Measurements from ENCODE around the gene CYP39A1. TPM values are rescaled to one million over a fixed set of nuclear protein-coding genes. Genes with fewer than 3 reads are reported as not detected.

CYP39A1 gene
- total RNA-seq, 1 donor from 2014 or later = 6.3 TPM

- no peaks in the 10 kb centered on the region for H3K4me1 ChIP-seq (ENCODE audit: control insufficient read depth in 3 of 3, insufficient read depth in 3 of 3, low read length in 3 of 3)
- no peak overlapping the region for H3K27ac ChIP-seq (ENCODE audit: low read depth, low read length)
- H3K9ac ChIP-seq (ENCODE audit: low read depth in 1 of 3, low read length in 3 of 3) = no peak overlapping the region
- H3K4me3 ChIP-seq (ENCODE audit: low read length in 3 of 3) = no peak overlapping the region
- no peaks in the 10 kb centered on the region for H3K27me3 ChIP-seq (ENCODE audit: control insufficient read depth in 3 of 3, insufficient read depth in 3 of 3, low read length in 3 of 3)
- no peaks in the 10 kb centered on the region for H3K9me3 ChIP-seq (ENCODE audit: control insufficient read depth in 3 of 3, low read length in 3 of 3)
- H3K36me3 ChIP-seq (ENCODE audit: control insufficient read depth in 3 of 3, insufficient read depth in 3 of 3, low read length in 3 of 3) = no peaks in the 10 kb centered on the region
These were observed 77.1 kb downstream of the CYP39A1 start for GRCh38 chr6:46575530-46575929.

GRCh38 chr6:46573140-46573539 is 79.5 kb downstream of the CYP39A1 start:
- no peaks in the 10 kb centered on the region for H3K4me1 ChIP-seq (ENCODE audit: control insufficient read depth in 3 of 3, insufficient read depth in 3 of 3, low read length in 3 of 3)
- H3K9ac ChIP-seq (ENCODE audit: low read depth in 1 of 3, low read length in 3 of 3) = no peak overlapping the region
- no peaks in the 10 kb centered on the region for H3K9me3 ChIP-seq (ENCODE audit: control insufficient read depth in 3 of 3, low read length in 3 of 3)
- H3K4me3 ChIP-seq (ENCODE audit: low read length in 3 of 3) = no peak overlapping the region
- no peaks in the 10 kb centered on the region for H3K27me3 ChIP-seq (ENCODE audit: control insufficient read depth in 3 of 3, insufficient read depth in 3 of 3, low read length in 3 of 3)
- H3K27ac ChIP-seq (ENCODE audit: low read depth, low read length) = no peak overlapping the region
- H3K36me3 ChIP-seq (ENCODE audit: control insufficient read depth in 3 of 3, insufficient read depth in 3 of 3, low read length in 3 of 3) = no peaks in the 10 kb centered on the region

GRCh38 chr6:46565531-46565930 is 87.1 kb downstream of the CYP39A1 start:
- Histone ChIP-seq H3K27ac (ENCODE audit: low read depth, low read length) (no peak overlapping the region), H3K4me1 (ENCODE audit: control insufficient read depth in 3 of 3, insufficient read depth in 3 of 3, low read length in 3 of 3) (peaks cover 0 to 2% (median 0%) of the 10 kb centered on the region in 3 donors), H3K27me3 (ENCODE audit: control insufficient read depth in 3 of 3, insufficient read depth in 3 of 3, low read length in 3 of 3) (no peaks in the 10 kb centered on the region), H3K9me3 (ENCODE audit: control insufficient read depth in 3 of 3, low read length in 3 of 3) (no peaks in the 10 kb centered on the region), H3K9ac (ENCODE audit: low read depth in 1 of 3, low read length in 3 of 3) (no peak overlapping the region), H3K36me3 (ENCODE audit: control insufficient read depth in 3 of 3, insufficient read depth in 3 of 3, low read length in 3 of 3) (no peaks in the 10 kb centered on the region), H3K4me3 (ENCODE audit: low read length in 3 of 3) (no peak overlapping the region)

- no peaks in the 10 kb centered on the region for H3K27me3 ChIP-seq (ENCODE audit: control insufficient read depth in 3 of 3, insufficient read depth in 3 of 3, low read length in 3 of 3)
- peaks cover 0 to 2% (median 0%) of the 10 kb centered on the region in 3 donors for H3K4me1 ChIP-seq (ENCODE audit: control insufficient read depth in 3 of 3, insufficient read depth in 3 of 3, low read length in 3 of 3)
- H3K4me3 ChIP-seq (ENCODE audit: low read length in 3 of 3) = no peak overlapping the region
- H3K36me3 ChIP-seq (ENCODE audit: control insufficient read depth in 3 of 3, insufficient read depth in 3 of 3, low read length in 3 of 3) = no peaks in the 10 kb centered on the region
- no peak overlapping the region for H3K9ac ChIP-seq (ENCODE audit: low read depth in 1 of 3, low read length in 3 of 3)
- no peak overlapping the region for H3K27ac ChIP-seq (ENCODE audit: low read depth, low read length)
- no peaks in the 10 kb centered on the region for H3K9me3 ChIP-seq (ENCODE audit: control insufficient read depth in 3 of 3, low read length in 3 of 3)
These were observed 88.7 kb downstream of the CYP39A1 start for GRCh38 chr6:46563924-46564323.

GRCh38 chr6:46556053-46556452 is 96.6 kb downstream of the CYP39A1 start:
- Histone ChIP-seq H3K4me3 (ENCODE audit: low read length in 3 of 3) (no peak overlapping the region), H3K9ac (ENCODE audit: low read depth in 1 of 3, low read length in 3 of 3) (no peak overlapping the region), H3K4me1 (ENCODE audit: control insufficient read depth in 3 of 3, insufficient read depth in 3 of 3, low read length in 3 of 3) (no peaks in the 10 kb centered on the region), H3K9me3 (ENCODE audit: control insufficient read depth in 3 of 3, low read length in 3 of 3) (no peaks in the 10 kb centered on the region), H3K36me3 (ENCODE audit: control insufficient read depth in 3 of 3, insufficient read depth in 3 of 3, low read length in 3 of 3) (no peaks in the 10 kb centered on the region), H3K27ac (ENCODE audit: low read depth, low read length) (no peak overlapping the region), H3K27me3 (ENCODE audit: control insufficient read depth in 3 of 3, insufficient read depth in 3 of 3, low read length in 3 of 3) (no peaks in the 10 kb centered on the region)

GRCh38 chr6:46555129-46555528 is 97.5 kb downstream of the CYP39A1 start:
- no peaks in the 10 kb centered on the region for H3K4me1 ChIP-seq (ENCODE audit: control insufficient read depth in 3 of 3, insufficient read depth in 3 of 3, low read length in 3 of 3)
- H3K9ac ChIP-seq (ENCODE audit: low read depth in 1 of 3, low read length in 3 of 3) = no peak overlapping the region
- H3K27me3 ChIP-seq (ENCODE audit: control insufficient read depth in 3 of 3, insufficient read depth in 3 of 3, low read length in 3 of 3) = no peaks in the 10 kb centered on the region
- H3K36me3 ChIP-seq (ENCODE audit: control insufficient read depth in 3 of 3, insufficient read depth in 3 of 3, low read length in 3 of 3) = no peaks in the 10 kb centered on the region
- H3K27ac ChIP-seq (ENCODE audit: low read depth, low read length) = no peak overlapping the region
- H3K4me3 ChIP-seq (ENCODE audit: low read length in 3 of 3) = no peak overlapping the region
- no peaks in the 10 kb centered on the region for H3K9me3 ChIP-seq (ENCODE audit: control insufficient read depth in 3 of 3, low read length in 3 of 3)

GRCh38 chr6:46549155-46549554 is 103.5 kb downstream of the CYP39A1 start:
- H3K36me3 ChIP-seq (ENCODE audit: control insufficient read depth in 3 of 3, insufficient read depth in 3 of 3, low read length in 3 of 3) = no peaks in the 10 kb centered on the region
- no peaks in the 10 kb centered on the region for H3K4me1 ChIP-seq (ENCODE audit: control insufficient read depth in 3 of 3, insufficient read depth in 3 of 3, low read length in 3 of 3)
- H3K9ac ChIP-seq (ENCODE audit: low read depth in 1 of 3, low read length in 3 of 3) = no peak overlapping the region
- H3K4me3 ChIP-seq (ENCODE audit: low read length in 3 of 3) = no peak overlapping the region
- no peaks in the 10 kb centered on the region for H3K27me3 ChIP-seq (ENCODE audit: control insufficient read depth in 3 of 3, insufficient read depth in 3 of 3, low read length in 3 of 3)
- H3K27ac ChIP-seq (ENCODE audit: low read depth, low read length) = no peak overlapping the region
- no peaks in the 10 kb centered on the region for H3K9me3 ChIP-seq (ENCODE audit: control insufficient read depth in 3 of 3, low read length in 3 of 3)

- Histone ChIP-seq H3K9ac (ENCODE audit: low read depth in 1 of 3, low read length in 3 of 3) (no peak overlapping the region), H3K4me3 (ENCODE audit: low read length in 3 of 3) (no peak overlapping the region), H3K27me3 (ENCODE audit: control insufficient read depth in 3 of 3, insufficient read depth in 3 of 3, low read length in 3 of 3) (no peaks in the 10 kb centered on the region), H3K27ac (ENCODE audit: low read depth, low read length) (no peak overlapping the region), H3K36me3 (ENCODE audit: control insufficient read depth in 3 of 3, insufficient read depth in 3 of 3, low read length in 3 of 3) (no peaks in the 10 kb centered on the region), H3K4me1 (ENCODE audit: control insufficient read depth in 3 of 3, insufficient read depth in 3 of 3, low read length in 3 of 3) (no peaks in the 10 kb centered on the region), H3K9me3 (ENCODE audit: control insufficient read depth in 3 of 3, low read length in 3 of 3) (no peaks in the 10 kb centered on the region)
These were observed 111.1 kb downstream of the CYP39A1 start for GRCh38 chr6:46541556-46541955.

GRCh38 chr6:46539866-46540265 is 112.8 kb downstream of the CYP39A1 start:
- Histone ChIP-seq H3K9ac (ENCODE audit: low read depth in 1 of 3, low read length in 3 of 3) (no peak overlapping the region), H3K9me3 (ENCODE audit: control insufficient read depth in 3 of 3, low read length in 3 of 3) (no peaks in the 10 kb centered on the region), H3K4me1 (ENCODE audit: control insufficient read depth in 3 of 3, insufficient read depth in 3 of 3, low read length in 3 of 3) (no peaks in the 10 kb centered on the region), H3K36me3 (ENCODE audit: control insufficient read depth in 3 of 3, insufficient read depth in 3 of 3, low read length in 3 of 3) (no peaks in the 10 kb centered on the region), H3K27ac (ENCODE audit: low read depth, low read length) (no peak overlapping the region), H3K4me3 (ENCODE audit: low read length in 3 of 3) (no peak overlapping the region), H3K27me3 (ENCODE audit: control insufficient read depth in 3 of 3, insufficient read depth in 3 of 3, low read length in 3 of 3) (no peaks in the 10 kb centered on the region)

GRCh38 chr6:46538800-46539480 is 113.7 kb downstream of the CYP39A1 start:
- H3K27me3 ChIP-seq (ENCODE audit: control insufficient read depth in 3 of 3, insufficient read depth in 3 of 3, low read length in 3 of 3) = no peaks in the 10 kb centered on the region
- H3K27ac ChIP-seq (ENCODE audit: low read depth, low read length) = no peak overlapping the region
- no peaks in the 10 kb centered on the region for H3K36me3 ChIP-seq (ENCODE audit: control insufficient read depth in 3 of 3, insufficient read depth in 3 of 3, low read length in 3 of 3)
- no peaks in the 10 kb centered on the region for H3K9me3 ChIP-seq (ENCODE audit: control insufficient read depth in 3 of 3, low read length in 3 of 3)
- H3K9ac ChIP-seq (ENCODE audit: low read depth in 1 of 3, low read length in 3 of 3) = no peak overlapping the region
- no peaks in the 10 kb centered on the region for H3K4me1 ChIP-seq (ENCODE audit: control insufficient read depth in 3 of 3, insufficient read depth in 3 of 3, low read length in 3 of 3)
- H3K4me3 ChIP-seq (ENCODE audit: low read length in 3 of 3) = no peak overlapping the region

Measured in skeletal muscle tissue (tissue), 4 donors.